H1 (cell line): ENCODE data around the gene TBC1D4. TPM values are rescaled to one million over a fixed set of nuclear protein-coding genes. Genes with fewer than 3 reads are reported as not detected.
A peak's percentile ranks its signal among the peaks of the same experiment; 100 is the strongest.

Experiments used
- CTCF ChIA-PET: fragments of 300-600 bp; sonication (Branson Sonifier 250); formaldehyde crosslinking; loops from one replicate; lab custom pipeline; 2021; ENCODE audit not compliant: partially characterized antibody; lab: Charles Lee
- POLR2A ChIA-PET: fragments of 300-600 bp; sonication (Branson Sonifier 250); formaldehyde crosslinking; loops from one replicate; lab custom pipeline; 2021; ENCODE audit warnings: inconsistent platforms; ENCODE audit not compliant: partially characterized antibody; lab: Charles Lee
- DNase-seq, 2 experiments: peaks; one replicate each; pipeline versions ENCODE4 v3.0.0 to v3.0.0-alpha.2; 2010 to 2022; ENCODE audit warnings: low spot score in 2 of 2, low read depth in 1 of 2, mixed read lengths in 1 of 2
- FAIRE-seq: peaks from 2 replicates; lab custom pipeline; 2011; peaks lifted over from hg19 to GRCh38; lab: Jason Lieb, UNC
- H2AFZ ChIP-seq: 2 replicates; pipeline ENCODE4 v1.8.1; 2012; ENCODE audit warnings: low read length, inconsistent platforms
- H2AK5ac ChIP-seq: 2 replicates; pipeline ENCODE4 v1.6.1; 2013; ENCODE audit warnings: low read depth, low read length
- H2BK120ac ChIP-seq: replicated peaks from 2 replicates; pipeline ENCODE3; 2013; ENCODE audit warnings: low read depth, low read length, inconsistent platforms
- H2BK12ac ChIP-seq: 2 replicates; pipeline ENCODE4 v1.6.1; 2013; ENCODE audit warnings: low read depth, low read length
- H2BK15ac ChIP-seq: 2 replicates; pipeline ENCODE4 v1.6.1; 2013; ENCODE audit warnings: low read length
- H2BK20ac ChIP-seq: 2 replicates; pipeline ENCODE4 v1.6.1; 2013; ENCODE audit warnings: low read length
- H2BK5ac ChIP-seq: 2 replicates; pipeline ENCODE4 v1.6.1; 2013; ENCODE audit warnings: low read depth, low read length
- H3K14ac ChIP-seq: 2 replicates; pipeline ENCODE4 v1.6.1; 2013; ENCODE audit warnings: inconsistent platforms; ENCODE audit not compliant: insufficient read length
- H3K18ac ChIP-seq: 2 replicates; pipeline ENCODE4 v1.6.1; 2013; ENCODE audit warnings: low read length; ENCODE audit errors: extremely low read depth
- H3K23ac ChIP-seq: 2 replicates; pipeline ENCODE4 v1.6.1; 2013; ENCODE audit warnings: inconsistent platforms; ENCODE audit not compliant: insufficient read length
- H3K23me2 ChIP-seq: 2 replicates; pipeline ENCODE4 v1.6.1; 2013; ENCODE audit warnings: low read depth, low read length
- H3K27ac ChIP-seq: 2 replicates; pipeline ENCODE4 v1.6.1; 2011; ENCODE audit warnings: low read depth, low read length, inconsistent platforms
- H3K27me3 ChIP-seq, 4 experiments: replicated peaks in 1 of 4; 1 replicate in 1 of 4; 2 replicates in 3 of 4; pipeline versions ENCODE4 v1.6.1 to v1.8.1; 2011 to 2013; ENCODE audit warnings: low read length in 3 of 4, mild to moderate bottlenecking in 3 of 4, inconsistent platforms in 2 of 4, mixed read lengths in 2 of 4, moderate library complexity in 1 of 4; ENCODE audit not compliant: control insufficient read depth in 3 of 4, insufficient read depth in 3 of 4; ENCODE audit errors: extremely low read depth in 1 of 4
- H3K36me3 ChIP-seq, 4 experiments: 2 replicates each; pipeline versions ENCODE4 v1.6.1 to v1.8.1; 2011 to 2013; ENCODE audit warnings: mild to moderate bottlenecking in 4 of 4, low read length in 3 of 4, moderate library complexity in 2 of 4, control low read depth in 1 of 4, inconsistent platforms in 1 of 4; ENCODE audit not compliant: insufficient read depth in 4 of 4, control insufficient read depth in 2 of 4
- H3K4ac ChIP-seq: replicated peaks from 2 replicates; pipeline ENCODE3; 2013; ENCODE audit warnings: low read length, low read depth, mixed read lengths, inconsistent platforms; ENCODE audit not compliant: insufficient read length
- H3K4me1 ChIP-seq, 4 experiments: replicated peaks in 1 of 4; 1 replicate in 1 of 4; 2 replicates in 3 of 4; pipeline versions ENCODE4 v1.6.1 to v1.8.1; 2011 to 2013; ENCODE audit warnings: low read length in 3 of 4, inconsistent platforms in 2 of 4, mixed read lengths in 1 of 4; ENCODE audit not compliant: insufficient read depth in 4 of 4, control insufficient read depth in 3 of 4
- H3K4me2 ChIP-seq, 2 experiments: 2 replicates each; pipeline versions ENCODE4 v1.6.1 to v1.8.1; 2011 to 2013; ENCODE audit warnings: low read depth in 2 of 2, low read length in 2 of 2, control low read depth in 1 of 2, inconsistent platforms in 1 of 2, mild to moderate bottlenecking in 1 of 2; ENCODE audit not compliant: insufficient read depth in 1 of 2
- H3K4me3 ChIP-seq, 4 experiments: fragments of 200-600, 300-600 bp in 1 of 4; sonication (generic), shearing (Covaris generic), sonication (Bioruptor Twin) in 1 of 4; 2 replicates each; pipeline versions ENCODE4 v1.5.1 to v1.8.1; 2011 to 2016; ENCODE audit warnings: low read length in 4 of 4, low read depth in 3 of 4, control low read depth in 2 of 4, inconsistent platforms in 2 of 4, mild to moderate bottlenecking in 2 of 4, mixed read lengths in 1 of 4, moderate library complexity in 1 of 4; ENCODE audit not compliant: insufficient read depth in 2 of 4; ENCODE audit errors: extremely low read depth in 1 of 4
- H3K56ac ChIP-seq: replicated peaks from 2 replicates; pipeline ENCODE3; 2013; ENCODE audit warnings: low read depth, mild to moderate bottlenecking, mixed read lengths, low read length, inconsistent platforms; ENCODE audit not compliant: insufficient read length
- H3K79me1 ChIP-seq: 2 replicates; pipeline ENCODE4 v1.6.1; 2013; ENCODE audit warnings: low read depth, low read length, control low read depth
- H3K79me2 ChIP-seq, 2 experiments: 2 replicates each; pipeline versions ENCODE4 v1.6.1 to v1.8.1; 2012 to 2013; ENCODE audit warnings: low read length in 2 of 2, mild to moderate bottlenecking in 2 of 2, inconsistent platforms in 1 of 2; ENCODE audit not compliant: insufficient read depth in 2 of 2, control insufficient read depth in 1 of 2
- H3K9ac ChIP-seq, 4 experiments: replicated peaks in 1 of 4; 1 replicate in 1 of 4; 2 replicates in 3 of 4; pipeline versions ENCODE4 v1.6.1 to v1.8.1; 2011 to 2013; ENCODE audit warnings: low read depth in 3 of 4, low read length in 3 of 4, control low read depth in 2 of 4, mild to moderate bottlenecking in 2 of 4, moderate library complexity in 2 of 4, inconsistent platforms in 1 of 4; ENCODE audit errors: extremely low read depth in 1 of 4
- H3K9me3 ChIP-seq, 2 experiments: 2 replicates each; pipeline versions ENCODE4 v1.6.1 to v1.8.1; 2012 to 2013; ENCODE audit warnings: mild to moderate bottlenecking in 2 of 2, moderate library complexity in 2 of 2, control low read depth in 1 of 2, inconsistent platforms in 1 of 2, low read depth in 1 of 2, low read length in 1 of 2, mixed read lengths in 1 of 2; ENCODE audit not compliant: insufficient read depth in 2 of 2
- H4K20me1 ChIP-seq, 2 experiments: replicated peaks in 1 of 2; 2 replicates each; pipeline versions ENCODE3 to v1.8.1; 2011 to 2013; ENCODE audit warnings: inconsistent platforms in 2 of 2, low read length in 2 of 2, mild to moderate bottlenecking in 1 of 2; ENCODE audit not compliant: insufficient read depth in 2 of 2, control insufficient read depth in 1 of 2
- H4K5ac ChIP-seq: 2 replicates; pipeline ENCODE4 v1.6.1; 2013; ENCODE audit warnings: low read length, low read depth, mixed read lengths, inconsistent platforms; ENCODE audit not compliant: insufficient read length
- H4K8ac ChIP-seq: 2 replicates; pipeline ENCODE4 v1.8.0; 2013; ENCODE audit warnings: mild to moderate bottlenecking, moderate library complexity, low read length, inconsistent platforms; ENCODE audit not compliant: insufficient read depth; ENCODE audit errors: extremely low read depth
- H4K91ac ChIP-seq: replicated peaks from 2 replicates; pipeline ENCODE3; 2013; ENCODE audit warnings: low read length, mixed read lengths, inconsistent platforms; ENCODE audit not compliant: insufficient read length
- BACH1 ChIP-seq: IDR thresholded peaks from 2 replicates; pipeline ENCODE4 v1.6.1; 2012; ENCODE audit warnings: low read length, improper control_type of control experiment
- HDAC6 ChIP-seq: IDR thresholded peaks from one replicate; pipeline ENCODE4 v1.7.1; 2012; ENCODE audit warnings: low read depth, mild to moderate bottlenecking, inconsistent platforms, low read length, moderate library complexity
- WGBS, 2 experiments: shearing (Covaris generic) in 1 of 2; methylation state at CpG; one replicate each; pipeline versions ENCODE4 v1.1.6 to v1.1.7; 2013 to 2015; ENCODE audit warnings: low lambda C conversion rate in 2 of 2, mixed read lengths in 2 of 2, inconsistent platforms in 1 of 2, low coverage in 1 of 2, missing lambda C conversion rate in 1 of 2; ENCODE audit not compliant: insufficient replicate concordance in 2 of 2, insufficient coverage in 1 of 2, insufficient read length in 1 of 2; ENCODE audit errors: extremely low coverage in 1 of 2, missing lambda C conversion rate in 1 of 2; 5-methylcytosine and 5-hydroxymethylcytosine counted together
- polyA plus RNA-seq, 7 experiments: library from polyadenylated mRNA; depleted of rRNA in 3 of 7; stranded (reverse) in 5 of 7; unstranded in 2 of 7; fragments of >200 nt in 5 of 7; fragments of 200-250 nt in 2 of 7; gene quantifications; 1 replicate in 5 of 7; 2 replicates in 1 of 7; 4 replicates in 1 of 7; pipeline versions ENCODE4 v1.2.1 to v1.2.3, GENCODE V29; 2011 to 2013; ENCODE audit warnings: missing spikeins in 2 of 7, mixed read lengths in 2 of 7
- total RNA-seq: library from RNA; stranded (reverse); fragmentation: NEBNext Ultra II Directional; extraction: Animal tissue kit (Norgen Biotek cat#: 25700); gene quantifications from 2 replicates; pipeline ENCODE4 v1.2.1, GENCODE V29; 2021

TBC1D4 gene
- total and polyA plus RNA-seq, 2 of the 8 experiments (the other 6 are each of a cell fraction or from before 2014, with no cell fraction given), result 16.7 to 39.0 TPM

- Histone ChIP-seq H2BK20ac (no peak overlapping the region), H2AFZ (no peak overlapping the region), H2BK5ac (no peak overlapping the region), H4K91ac (no peak overlapping the region), H3K27ac (no peak overlapping the region), H4K8ac (no peak overlapping the region), H3K23ac (no peak overlapping the region), H3K9ac (no peak overlapping the region), H3K14ac (no peak overlapping the region), H4K20me1 (peaks cover 2 to 4% of the 10 kb centered on the region in 2 experiments), H3K18ac (no peak overlapping the region; the same call in 1 of the 2 replicates), H2BK12ac (no peak overlapping the region), H3K4ac (no peak overlapping the region), H3K4me1 (peaks cover 0 to 6% (median 1%) of the 10 kb centered on the region in 4 experiments; a peak in 2 of 7 replicates), H4K5ac (no peak overlapping the region), H3K23me2 (peaks cover 7% of the 10 kb centered on the region), H3K79me1 (no peaks in the 10 kb centered on the region), H3K56ac (no peak overlapping the region), H3K9me3 (no peaks in the 10 kb centered on the region), H3K4me3 (peak overlapping the region; percentile 75 to 90 (median 83); a peak in 6 of 8 replicates), H3K4me2 (peak overlapping the region; percentile 88 to 89; a peak in 2 of 4 replicates), H2BK15ac (no peak overlapping the region), H3K79me2 (peaks cover 0 to 28% of the 10 kb centered on the region in 2 experiments; a peak in 3 of 4 replicates), H2AK5ac (no peak overlapping the region), H3K36me3 (peaks cover 0 to 2% (median 0%) of the 10 kb centered on the region in 4 experiments; a peak in 1 of 8 replicates), H2BK120ac (no peak overlapping the region), H3K27me3 (no peaks in the 10 kb centered on the region)
- ChIA-PET CTCF (interaction anchor here (0.7 to 3.8 kb wide), 26 partner anchors 9 to 1165 kb away, joined by 3 to 46 read pairs (median 5); no protein-coding TSS in a partner anchor), POLR2A (interaction anchor here (0.8 to 2.1 kb wide), 5 partner anchors 10 to 55 kb away, joined by 3 to 6 read pairs (median 4); partner anchors contain the start of gene COMMD6)
- DNase-seq, result no peak
- FAIRE-seq, result no peak
- WGBS, 2 experiments, result 0% methylated on average over 1 of the region's 1 CpG; no CpG with 5 or more reads in 1 of the 2 experiments
- TF ChIP-seq HDAC6, result no peak
- TF ChIP-seq BACH1, result no peak
Observed at GRCh38 chr13:75482820-75483079, 781 bp upstream of the TBC1D4 start.
